Measurements from ENCODE around the gene EMC1. TPM values are rescaled to one million over a fixed set of nuclear protein-coding genes. Genes with fewer than 3 reads are reported as not detected.

EMC1 gene
- total RNA-seq, 1 experiment from 2014 or later = 60.0 TPM

GRCh38 chr1:19262047-19262446 is 10.7 kb upstream of the EMC1 start:
- 0 out of 7 replicates have a peak overlapping the region, but pooled peaks of 1 of the 3 experiments have one; percentile 14 for H3K27ac Mint-ChIP-seq

More at GRCh38 chr1:19262047-19262446, 10.7 kb upstream of the EMC1 start:
- H2BK20ac ChIP-seq (ENCODE audit: low read depth, low read length, poor library complexity, severe bottlenecking) = no peak overlapping the region
- H3K18ac ChIP-seq (ENCODE audit: insufficient read length, low read depth, low read length) = no peak overlapping the region
- H3K4me1 ChIP-seq (ENCODE audit: insufficient read depth, low read length) = no peaks in the 10 kb centered on the region
- H2BK12ac ChIP-seq (ENCODE audit: insufficient read length, low read depth, low read length) = no peak overlapping the region
- no peaks in the 10 kb centered on the region for H3K23me2 ChIP-seq (ENCODE audit: insufficient read length, low read depth, low read length, poor library complexity, severe bottlenecking)
- no peak overlapping the region for H3K23ac ChIP-seq (ENCODE audit: insufficient read length, low read depth, low read length)
- Mint-ChIP-seq H3K4me3 (no peak overlapping the region), H3K27me3 (ENCODE audit: low read depth) (0 out of 2 replicates have a peak, but pooled peaks cover 1% of the 10 kb centered on the region), H3K9me3 (no peaks in the 10 kb centered on the region), H3K36me3 (ENCODE audit: insufficient read depth in 1 of 3, low read depth in 3 of 3) (peaks cover 20 to 37% (median 32%) of the 10 kb centered on the region in 3 experiments; a peak in 6 of 7 replicates), H3K4me1 (no peaks in the 10 kb centered on the region)
- H4K91ac ChIP-seq (ENCODE audit: insufficient read length, low read depth, low read length) = no peak overlapping the region
- no peak overlapping the region for H4K5ac ChIP-seq (ENCODE audit: insufficient read length, low read depth, low read length)
- no peak overlapping the region for H3K27ac ChIP-seq (ENCODE audit: insufficient read length, low read depth, low read length)
- no peak overlapping the region for H3K56ac ChIP-seq (ENCODE audit: insufficient read length, low read depth, low read length)
- no peaks in the 10 kb centered on the region for H3K79me2 ChIP-seq (ENCODE audit: insufficient read depth, low read length)
- no CpG with 5 or more reads among the region's 5 CpGs for WGBS (ENCODE audit: extremely low coverage, insufficient read length, low lambda C conversion rate)
- no peak overlapping the region for H2BK5ac ChIP-seq (ENCODE audit: insufficient read length, low read length)
- H2AFZ ChIP-seq (ENCODE audit: low read length) = no peak overlapping the region
- no peak for DNase-seq
- no peaks in the 10 kb centered on the region for H3K79me1 ChIP-seq (ENCODE audit: insufficient read depth, low read depth, low read length, poor library complexity, severe bottlenecking)
- no peak overlapping the region for H2BK120ac ChIP-seq (ENCODE audit: low read depth, low read length, poor library complexity, severe bottlenecking)
- no peak overlapping the region for H3T11ph ChIP-seq (ENCODE audit: low read length)
- no peak overlapping the region for H2BK15ac ChIP-seq (ENCODE audit: low read depth, low read length)
- no peak overlapping the region for H2AK5ac ChIP-seq (ENCODE audit: insufficient read length, low read length)
- H3K4ac ChIP-seq (ENCODE audit: low read depth, low read length) = no peak overlapping the region
- H4K8ac ChIP-seq (replicated peaks; ENCODE audit: insufficient read length, low read depth, low read length) = no peak overlapping the region
- H3K4me2 ChIP-seq (ENCODE audit: insufficient read depth, insufficient read length, low read length) = no peak overlapping the region
- no peak overlapping the region for H3K9ac ChIP-seq (ENCODE audit: extremely low read depth, insufficient read length, low read length)
- no peaks in the 10 kb centered on the region for H3K27me3 ChIP-seq (ENCODE audit: insufficient read depth, low read length)
- TF ChIP-seq CTCF (conservative IDR thresholded peaks at IDR 0.05) = no peak
- no peak overlapping the region; the same call in 1 of the 2 replicates for H3K14ac ChIP-seq (ENCODE audit: insufficient read depth, low read length)
- H3K9me3 ChIP-seq (ENCODE audit: control insufficient read depth, low read depth, low read length) = no peaks in the 10 kb centered on the region
- H4K20me1 ChIP-seq (ENCODE audit: control insufficient read depth, insufficient read depth, insufficient read length) = no peaks in the 10 kb centered on the region

All from H9 (cell line).